Liver (tissue), 3 donors: ENCODE measurements around the gene RP9.

Experiments used
- CTCF ChIP-seq: fragments of 150-350 bp; IDR thresholded peaks from 2 replicates; pipeline ENCODE4 v1.5.1; 2017; ENCODE audit warnings: improper control_type of control experiment, low read depth, low read length; ENCODE audit not compliant: missing input control
- RAD21 ChIP-seq, 2 donors: IDR thresholded peaks; 2 replicates each; pipeline ENCODE4 v1.6.1; 2016; ENCODE audit warnings: antibody characterized with exemption in 2 of 2, mild to moderate bottlenecking in 2 of 2
- REST ChIP-seq: IDR thresholded peaks from 2 replicates; pipeline ENCODE4 v1.6.1; 2016; ENCODE audit warnings: antibody characterized with exemption, mild to moderate bottlenecking
- SP1 ChIP-seq: IDR thresholded peaks from 2 replicates; pipeline ENCODE4 v1.6.1; 2018; ENCODE audit warnings: antibody characterized with exemption, mild to moderate bottlenecking
- donor health status: healthy.
- donor health status: healthy.

GRCh38 chr7:33128631-33128989 lies 19.4 kb upstream of the RP9 start:
- no peak for TF ChIP-seq CTCF
- TF ChIP-seq RAD21 (IDR thresholded peaks at IDR 0.05): no peak
- TF ChIP-seq REST: no peak
- no peak for TF ChIP-seq SP1
